Measurements from ENCODE around the gene IKZF5. TPM values are rescaled to one million over a fixed set of nuclear protein-coding genes. Genes with fewer than 3 reads are reported as not detected.

IKZF5 gene
- total RNA-seq, 1 experiment from 2014 or later, result 7.9 TPM

DNA sequence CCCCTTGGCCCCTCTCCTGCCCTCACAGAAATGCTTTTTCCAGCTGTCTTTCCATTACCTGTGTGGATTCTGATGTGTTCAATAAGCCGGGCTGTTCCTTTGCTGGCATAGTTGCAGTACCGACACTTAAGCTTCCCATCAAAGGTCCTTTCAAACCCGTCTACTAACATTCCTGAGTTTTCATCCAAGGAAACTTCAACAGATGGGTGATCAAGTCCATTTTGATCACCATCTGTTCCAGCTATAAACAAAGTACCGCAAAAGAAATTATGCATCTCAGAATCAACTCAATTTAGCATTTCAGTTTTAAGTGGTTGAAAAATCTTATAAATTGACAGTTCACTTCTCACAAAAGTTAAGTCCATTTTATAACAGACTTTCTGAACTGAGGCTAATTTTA is 12.7 kb downstream of the IKZF5 start:
- ChIA-PET CTCF (no interaction called here), POLR2A (no interaction called here)
- Mint-ChIP-seq H3K9me3 (no peaks in the 10 kb centered on the region), H3K36me3 (peaks cover 23% of the 10 kb centered on the region), H3K27ac (no peak overlapping the region), H3K4me1 (peaks cover 11% of the 10 kb centered on the region), H3K27me3 (ENCODE audit: low read depth) (no peaks in the 10 kb centered on the region), H3K4me3 (no peak overlapping the region)
- DNase-seq (ENCODE audit: low spot score), result no peak
- no peak for ATAC-seq
- TF ChIP-seq, protein P1, sequence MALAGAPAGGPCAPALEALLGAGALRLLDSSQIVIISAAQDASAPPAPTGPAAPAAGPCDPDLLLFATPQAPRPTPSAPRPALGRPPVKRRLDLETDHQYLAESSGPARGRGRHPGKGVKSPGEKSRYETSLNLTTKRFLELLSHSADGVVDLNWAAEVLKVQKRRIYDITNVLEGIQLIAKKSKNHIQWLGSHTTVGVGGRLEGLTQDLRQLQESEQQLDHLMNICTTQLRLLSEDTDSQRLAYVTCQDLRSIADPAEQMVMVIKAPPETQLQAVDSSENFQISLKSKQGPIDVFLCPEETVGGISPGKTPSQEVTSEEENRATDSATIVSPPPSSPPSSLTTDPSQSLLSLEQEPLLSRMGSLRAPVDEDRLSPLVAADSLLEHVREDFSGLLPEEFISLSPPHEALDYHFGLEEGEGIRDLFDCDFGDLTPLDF (CRISPR knock-in tag; IDR thresholded peaks at IDR 0.05), result no peak
- TF ChIP-seq, protein P2, sequence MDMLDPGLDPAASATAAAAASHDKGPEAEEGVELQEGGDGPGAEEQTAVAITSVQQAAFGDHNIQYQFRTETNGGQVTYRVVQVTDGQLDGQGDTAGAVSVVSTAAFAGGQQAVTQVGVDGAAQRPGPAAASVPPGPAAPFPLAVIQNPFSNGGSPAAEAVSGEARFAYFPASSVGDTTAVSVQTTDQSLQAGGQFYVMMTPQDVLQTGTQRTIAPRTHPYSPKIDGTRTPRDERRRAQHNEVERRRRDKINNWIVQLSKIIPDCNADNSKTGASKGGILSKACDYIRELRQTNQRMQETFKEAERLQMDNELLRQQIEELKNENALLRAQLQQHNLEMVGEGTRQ (CRISPR knock-in tag; IDR thresholded peaks at IDR 0.05), result no peak
- TF ChIP-seq ARID4B (CRISPR knock-in tag; IDR thresholded peaks at IDR 0.05; ENCODE audit: borderline replicate concordance) (no peak), ETV6 (CRISPR knock-in tag; IDR thresholded peaks at IDR 0.05) (no peak), ZNF138 (CRISPR knock-in tag; conservative IDR thresholded peaks at IDR 0.05) (no peak), RELA (CRISPR knock-in tag; IDR thresholded peaks at IDR 0.05; ENCODE audit: borderline replicate concordance) (no peak), ZNF416 (CRISPR knock-in tag; IDR thresholded peaks at IDR 0.05) (no peak), ZNF232 (CRISPR knock-in tag; IDR thresholded peaks at IDR 0.05) (no peak), OVOL2 (CRISPR knock-in tag; IDR thresholded peaks at IDR 0.05; ENCODE audit: borderline replicate concordance) (no peak), HMGXB4 (CRISPR knock-in tag; IDR thresholded peaks at IDR 0.05) (no peak), FOXP4 (CRISPR knock-in tag; IDR thresholded peaks at IDR 0.05) (no peak), ZNF671 (CRISPR knock-in tag; IDR thresholded peaks at IDR 0.05) (no peak), ZNF396 (CRISPR knock-in tag; IDR thresholded peaks at IDR 0.05; ENCODE audit: borderline replicate concordance) (no peak), SP1 (CRISPR knock-in tag; conservative IDR thresholded peaks at IDR 0.05) (no peak), MAX (CRISPR knock-in tag; IDR thresholded peaks at IDR 0.05) (no peak)
- TF ChIP-seq, protein P3, sequence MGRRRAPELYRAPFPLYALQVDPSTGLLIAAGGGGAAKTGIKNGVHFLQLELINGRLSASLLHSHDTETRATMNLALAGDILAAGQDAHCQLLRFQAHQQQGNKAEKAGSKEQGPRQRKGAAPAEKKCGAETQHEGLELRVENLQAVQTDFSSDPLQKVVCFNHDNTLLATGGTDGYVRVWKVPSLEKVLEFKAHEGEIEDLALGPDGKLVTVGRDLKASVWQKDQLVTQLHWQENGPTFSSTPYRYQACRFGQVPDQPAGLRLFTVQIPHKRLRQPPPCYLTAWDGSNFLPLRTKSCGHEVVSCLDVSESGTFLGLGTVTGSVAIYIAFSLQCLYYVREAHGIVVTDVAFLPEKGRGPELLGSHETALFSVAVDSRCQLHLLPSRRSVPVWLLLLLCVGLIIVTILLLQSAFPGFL (CRISPR knock-in tag; IDR thresholded peaks at IDR 0.05; ENCODE audit: borderline replicate concordance), result no peak
- TF ChIP-seq, protein P4, sequence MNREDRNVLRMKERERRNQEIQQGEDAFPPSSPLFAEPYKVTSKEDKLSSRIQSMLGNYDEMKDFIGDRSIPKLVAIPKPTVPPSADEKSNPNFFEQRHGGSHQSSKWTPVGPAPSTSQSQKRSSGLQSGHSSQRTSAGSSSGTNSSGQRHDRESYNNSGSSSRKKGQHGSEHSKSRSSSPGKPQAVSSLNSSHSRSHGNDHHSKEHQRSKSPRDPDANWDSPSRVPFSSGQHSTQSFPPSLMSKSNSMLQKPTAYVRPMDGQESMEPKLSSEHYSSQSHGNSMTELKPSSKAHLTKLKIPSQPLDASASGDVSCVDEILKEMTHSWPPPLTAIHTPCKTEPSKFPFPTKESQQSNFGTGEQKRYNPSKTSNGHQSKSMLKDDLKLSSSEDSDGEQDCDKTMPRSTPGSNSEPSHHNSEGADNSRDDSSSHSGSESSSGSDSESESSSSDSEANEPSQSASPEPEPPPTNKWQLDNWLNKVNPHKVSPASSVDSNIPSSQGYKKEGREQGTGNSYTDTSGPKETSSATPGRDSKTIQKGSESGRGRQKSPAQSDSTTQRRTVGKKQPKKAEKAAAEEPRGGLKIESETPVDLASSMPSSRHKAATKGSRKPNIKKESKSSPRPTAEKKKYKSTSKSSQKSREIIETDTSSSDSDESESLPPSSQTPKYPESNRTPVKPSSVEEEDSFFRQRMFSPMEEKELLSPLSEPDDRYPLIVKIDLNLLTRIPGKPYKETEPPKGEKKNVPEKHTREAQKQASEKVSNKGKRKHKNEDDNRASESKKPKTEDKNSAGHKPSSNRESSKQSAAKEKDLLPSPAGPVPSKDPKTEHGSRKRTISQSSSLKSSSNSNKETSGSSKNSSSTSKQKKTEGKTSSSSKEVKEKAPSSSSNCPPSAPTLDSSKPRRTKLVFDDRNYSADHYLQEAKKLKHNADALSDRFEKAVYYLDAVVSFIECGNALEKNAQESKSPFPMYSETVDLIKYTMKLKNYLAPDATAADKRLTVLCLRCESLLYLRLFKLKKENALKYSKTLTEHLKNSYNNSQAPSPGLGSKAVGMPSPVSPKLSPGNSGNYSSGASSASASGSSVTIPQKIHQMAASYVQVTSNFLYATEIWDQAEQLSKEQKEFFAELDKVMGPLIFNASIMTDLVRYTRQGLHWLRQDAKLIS (CRISPR knock-in tag; IDR thresholded peaks at IDR 0.05; ENCODE audit: borderline replicate concordance), result no peak
- TF ChIP-seq, protein P5, sequence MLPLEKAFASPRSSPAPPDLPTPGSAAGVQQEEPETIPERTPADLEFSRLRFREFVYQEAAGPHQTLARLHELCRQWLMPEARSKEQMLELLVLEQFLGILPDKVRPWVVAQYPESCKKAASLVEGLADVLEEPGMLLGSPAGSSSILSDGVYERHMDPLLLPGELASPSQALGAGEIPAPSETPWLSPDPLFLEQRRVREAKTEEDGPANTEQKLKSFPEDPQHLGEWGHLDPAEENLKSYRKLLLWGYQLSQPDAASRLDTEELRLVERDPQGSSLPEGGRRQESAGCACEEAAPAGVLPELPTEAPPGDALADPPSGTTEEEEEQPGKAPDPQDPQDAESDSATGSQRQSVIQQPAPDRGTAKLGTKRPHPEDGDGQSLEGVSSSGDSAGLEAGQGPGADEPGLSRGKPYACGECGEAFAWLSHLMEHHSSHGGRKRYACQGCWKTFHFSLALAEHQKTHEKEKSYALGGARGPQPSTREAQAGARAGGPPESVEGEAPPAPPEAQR (CRISPR knock-in tag; IDR thresholded peaks at IDR 0.05), result no peak
